GM18505 (cell line): ENCODE measurements around the gene AGA.
A peak's percentile ranks its signal among the peaks of the same experiment; 100 is the strongest.

Experiments
- ATAC-seq: cut with Tn5 transposase; IDR thresholded peaks from one replicate; pipeline ENCODE4 v1.9.1; 2021; ENCODE audit not compliant: unreplicated experiment
- POLR2A ChIP-seq: IDR thresholded peaks from 4 replicates; pipeline ENCODE4 v1.6.1; 2011; ENCODE audit warnings: borderline replicate concordance; ENCODE audit not compliant: insufficient read depth, insufficient read length; ENCODE audit errors: extremely low read depth

AGA gene

GRCh38 chr4:177464026-177464425 is 21.8 kb upstream of the AGA start:
- no peak for ATAC-seq
- no peak for TF ChIP-seq POLR2A

GRCh38 chr4:177461606-177462005 is 19.4 kb upstream of the AGA start:
- no peak for ATAC-seq
- TF ChIP-seq POLR2A: no peak

- no peak for TF ChIP-seq POLR2A
- ATAC-seq: no peak
Measured at GRCh38 chr4:177460460-177460859, 18.2 kb upstream of the AGA start.

- TF ChIP-seq POLR2A: no peak
- no peak for ATAC-seq
Measured at GRCh38 chr4:177455561-177455970, 13.3 kb upstream of the AGA start.

- no peak for ATAC-seq
- TF ChIP-seq POLR2A: no peak
Measured at GRCh38 chr4:177453116-177453515, 10.9 kb upstream of the AGA start.

- ATAC-seq: no peak
- TF ChIP-seq POLR2A: no peak
Measured at GRCh38 chr4:177451108-177451500, 8.9 kb upstream of the AGA start.

- no peak for ATAC-seq
- no peak for TF ChIP-seq POLR2A
Measured at GRCh38 chr4:177450426-177451107, 8.3 kb upstream of the AGA start.

- no peak for ATAC-seq
- TF ChIP-seq POLR2A: no peak
Measured at GRCh38 chr4:177448850-177449249, 6.6 kb upstream of the AGA start.

GRCh38 chr4:177447417-177448004 is 5.3 kb upstream of the AGA start:
- no peak for TF ChIP-seq POLR2A
- no peak for ATAC-seq

- TF ChIP-seq POLR2A: no peak
- ATAC-seq: no peak
Measured at GRCh38 chr4:177446586-177446985, 4.3 kb upstream of the AGA start.

GRCh38 chr4:177444911-177445736 is 2.9 kb upstream of the AGA start:
- no peak for TF ChIP-seq POLR2A
- no peak for ATAC-seq

GRCh38 chr4:177441061-177441802 is 1.0 kb downstream of the AGA start:
- TF ChIP-seq POLR2A: no peak
- ATAC-seq: peak; percentile 36

GRCh38 chr4:177436456-177436855 is 5.8 kb downstream of the AGA start:
- no peak for ATAC-seq
- no peak for TF ChIP-seq POLR2A
